BJ (cell line): ENCODE results near the gene LRWD1. TPM values are rescaled to one million over a fixed set of nuclear protein-coding genes. Genes with fewer than 3 reads are reported as not detected.

Experiments
- CTCF ChIA-PET: fragments of 350-600 bp; formaldehyde crosslinking; extraction: SDS; loops from one replicate; lab custom pipeline; 2021; ENCODE audit warnings: antibody characterized with exemption, inconsistent platforms; lab: Yijun Ruan, JAX
- POLR2A ChIA-PET: fragments of 300-600 bp; sonication (Branson Sonifier 250); formaldehyde crosslinking; extraction: SDS; loops from one replicate; lab custom pipeline; 2021; ENCODE audit warnings: antibody characterized with exemption; lab: Charles Lee
- DNase-seq: peaks from one replicate; pipeline ENCODE4 v3.0.0-alpha.2; 2011; ENCODE audit warnings: low read depth
- H3K27me3 ChIP-seq: 2 replicates; pipeline ENCODE4 v1.6.0; 2011; ENCODE audit warnings: low read length; ENCODE audit not compliant: control insufficient read depth, insufficient read depth
- H3K36me3 ChIP-seq: 2 replicates; pipeline ENCODE4 v1.5.1; 2011; ENCODE audit warnings: low read length; ENCODE audit not compliant: control insufficient read depth, insufficient read depth
- H3K4me3 ChIP-seq: 2 replicates; pipeline ENCODE4 v1.5.1; 2011; ENCODE audit warnings: low read depth, mild to moderate bottlenecking, control low read depth, low read length
- polyA plus RNA-seq: library from polyadenylated mRNA; depleted of rRNA; stranded (reverse); fragments of >200 nt; gene quantifications from 2 replicates; pipeline ENCODE4 v1.2.3, GENCODE V29; 2011
- TF ChIP-seq, protein P1 (sequence below): IDR thresholded peaks from 2 replicates; pipeline ENCODE4 v1.5.1; 2011; ENCODE audit warnings: low read depth, mild to moderate bottlenecking, control low read depth, inconsistent platforms, low read length, moderate library complexity; ENCODE audit not compliant: insufficient read depth

Gene LRWD1
- polyA plus RNA-seq, 1 experiment: 15.1 TPM

DNA sequence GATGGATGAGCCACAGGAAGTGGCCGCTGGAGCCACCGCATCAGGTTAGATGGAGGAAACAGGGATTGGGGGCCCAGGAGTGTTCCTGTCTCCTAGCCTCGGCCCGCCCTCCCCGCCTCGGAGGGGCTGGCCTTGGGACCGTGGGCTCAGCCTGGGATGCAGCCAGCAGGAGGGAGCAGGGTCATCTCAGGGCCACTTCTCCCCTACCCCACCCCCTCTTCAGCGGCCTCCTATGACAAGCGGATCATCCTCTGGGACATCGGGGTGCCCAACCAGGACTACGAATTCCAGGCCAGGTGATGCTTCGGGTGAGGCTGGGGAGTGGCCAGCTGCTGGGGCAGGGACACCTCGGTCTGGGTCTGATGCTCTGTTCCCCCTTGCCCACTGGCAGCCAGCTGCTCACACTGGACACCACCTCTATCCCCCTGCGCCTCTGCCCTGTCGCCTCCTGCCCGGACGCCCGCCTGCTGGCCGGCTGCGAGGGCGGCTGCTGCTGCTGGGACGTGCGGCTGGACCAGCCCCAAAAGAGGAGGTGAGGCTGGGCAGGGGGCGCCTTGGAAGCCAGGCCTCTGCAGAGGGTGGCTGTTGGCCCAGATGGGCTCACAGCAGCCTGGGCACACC lies 4.7 kb downstream of the LRWD1 start:
- H3K4me3 ChIP-seq: no peak overlapping the region
- ChIA-PET POLR2A (no interaction called here), CTCF (no interaction called here)
- TF ChIP-seq, protein P1, sequence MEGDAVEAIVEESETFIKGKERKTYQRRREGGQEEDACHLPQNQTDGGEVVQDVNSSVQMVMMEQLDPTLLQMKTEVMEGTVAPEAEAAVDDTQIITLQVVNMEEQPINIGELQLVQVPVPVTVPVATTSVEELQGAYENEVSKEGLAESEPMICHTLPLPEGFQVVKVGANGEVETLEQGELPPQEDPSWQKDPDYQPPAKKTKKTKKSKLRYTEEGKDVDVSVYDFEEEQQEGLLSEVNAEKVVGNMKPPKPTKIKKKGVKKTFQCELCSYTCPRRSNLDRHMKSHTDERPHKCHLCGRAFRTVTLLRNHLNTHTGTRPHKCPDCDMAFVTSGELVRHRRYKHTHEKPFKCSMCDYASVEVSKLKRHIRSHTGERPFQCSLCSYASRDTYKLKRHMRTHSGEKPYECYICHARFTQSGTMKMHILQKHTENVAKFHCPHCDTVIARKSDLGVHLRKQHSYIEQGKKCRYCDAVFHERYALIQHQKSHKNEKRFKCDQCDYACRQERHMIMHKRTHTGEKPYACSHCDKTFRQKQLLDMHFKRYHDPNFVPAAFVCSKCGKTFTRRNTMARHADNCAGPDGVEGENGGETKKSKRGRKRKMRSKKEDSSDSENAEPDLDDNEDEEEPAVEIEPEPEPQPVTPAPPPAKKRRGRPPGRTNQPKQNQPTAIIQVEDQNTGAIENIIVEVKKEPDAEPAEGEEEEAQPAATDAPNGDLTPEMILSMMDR: no peak
- peaks cover 16% of the 10 kb centered on the region for H3K36me3 ChIP-seq
- no peak for DNase-seq
- no peaks in the 10 kb centered on the region for H3K27me3 ChIP-seq

DNA sequence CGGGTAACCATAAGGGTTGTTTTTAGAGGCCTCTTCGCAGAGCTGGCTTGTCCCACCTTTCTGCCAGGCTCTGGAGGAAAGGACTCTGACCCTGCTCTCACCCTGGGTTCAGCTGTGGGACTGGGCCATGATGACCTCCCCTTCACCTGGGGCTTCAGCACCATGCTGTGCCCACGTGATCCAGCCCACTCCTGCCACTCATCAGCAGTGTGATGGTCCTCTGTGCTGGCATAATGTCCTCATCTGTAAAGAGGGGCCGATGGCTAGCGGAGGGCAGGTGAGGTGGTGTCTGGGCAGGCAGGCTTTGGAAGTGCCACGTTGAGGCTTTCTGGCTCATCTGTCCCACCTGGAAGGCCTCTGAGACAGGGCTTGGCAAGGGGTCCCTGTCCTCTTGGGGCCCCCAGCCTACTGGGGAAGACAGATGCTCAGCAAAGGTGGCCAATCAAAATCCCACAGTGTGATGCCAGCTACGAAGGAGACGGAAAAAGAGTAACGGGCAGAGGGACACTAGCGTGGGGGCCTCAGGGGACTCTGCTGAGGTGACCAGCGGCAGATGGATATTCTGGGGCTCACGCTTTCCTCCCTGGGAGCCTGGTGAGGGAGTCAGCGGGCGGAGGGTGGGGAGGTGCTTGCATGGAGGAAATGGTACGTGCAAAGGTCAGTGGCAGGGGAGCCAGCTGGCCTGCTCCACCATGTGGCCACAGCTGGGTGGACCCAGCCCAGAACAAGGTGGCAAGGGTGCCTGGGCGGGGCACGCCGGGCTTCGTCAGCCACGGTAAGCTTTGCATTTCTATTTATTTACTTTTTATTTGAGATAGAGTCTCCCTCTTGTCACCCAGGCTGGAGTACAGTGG lies 5.4 kb downstream of the LRWD1 start:
- ChIA-PET CTCF (no interaction called here), POLR2A (no interaction called here)
- Histone ChIP-seq H3K4me3 (no peak overlapping the region), H3K27me3 (no peaks in the 10 kb centered on the region), H3K36me3 (peaks cover 16% of the 10 kb centered on the region)
- DNase-seq: no peak
- TF ChIP-seq, protein P1: no peak

DNA sequence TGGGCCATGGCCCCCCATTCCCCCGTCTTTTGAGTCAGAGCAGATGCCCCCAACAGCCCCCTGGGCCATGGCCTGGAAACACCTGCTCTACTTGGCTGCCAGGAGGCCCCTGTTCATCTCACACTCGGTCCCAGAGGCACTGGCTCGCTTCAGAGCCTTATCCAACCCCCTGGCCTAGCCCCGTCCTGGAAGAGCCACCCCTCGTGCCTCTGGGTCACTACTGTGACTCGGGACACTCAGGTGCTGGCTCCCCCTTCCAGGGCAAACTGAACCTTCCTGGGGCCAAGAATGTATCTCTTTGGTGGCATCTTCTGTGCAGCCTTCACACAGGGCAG lies 7.0 kb downstream of the LRWD1 start:
- CTCF ChIA-PET: interaction anchor here (0.6 kb wide), 1 partner anchor 20 kb away, joined by 3 read pairs; no protein-coding TSS in a partner anchor
- TF ChIP-seq, protein P1: no peak
- DNase-seq: no peak
- H3K27me3 ChIP-seq: no peaks in the 10 kb centered on the region
- peaks cover 16% of the 10 kb centered on the region for H3K36me3 ChIP-seq
- H3K4me3 ChIP-seq: no peak overlapping the region
- POLR2A ChIA-PET: no interaction called here

DNA sequence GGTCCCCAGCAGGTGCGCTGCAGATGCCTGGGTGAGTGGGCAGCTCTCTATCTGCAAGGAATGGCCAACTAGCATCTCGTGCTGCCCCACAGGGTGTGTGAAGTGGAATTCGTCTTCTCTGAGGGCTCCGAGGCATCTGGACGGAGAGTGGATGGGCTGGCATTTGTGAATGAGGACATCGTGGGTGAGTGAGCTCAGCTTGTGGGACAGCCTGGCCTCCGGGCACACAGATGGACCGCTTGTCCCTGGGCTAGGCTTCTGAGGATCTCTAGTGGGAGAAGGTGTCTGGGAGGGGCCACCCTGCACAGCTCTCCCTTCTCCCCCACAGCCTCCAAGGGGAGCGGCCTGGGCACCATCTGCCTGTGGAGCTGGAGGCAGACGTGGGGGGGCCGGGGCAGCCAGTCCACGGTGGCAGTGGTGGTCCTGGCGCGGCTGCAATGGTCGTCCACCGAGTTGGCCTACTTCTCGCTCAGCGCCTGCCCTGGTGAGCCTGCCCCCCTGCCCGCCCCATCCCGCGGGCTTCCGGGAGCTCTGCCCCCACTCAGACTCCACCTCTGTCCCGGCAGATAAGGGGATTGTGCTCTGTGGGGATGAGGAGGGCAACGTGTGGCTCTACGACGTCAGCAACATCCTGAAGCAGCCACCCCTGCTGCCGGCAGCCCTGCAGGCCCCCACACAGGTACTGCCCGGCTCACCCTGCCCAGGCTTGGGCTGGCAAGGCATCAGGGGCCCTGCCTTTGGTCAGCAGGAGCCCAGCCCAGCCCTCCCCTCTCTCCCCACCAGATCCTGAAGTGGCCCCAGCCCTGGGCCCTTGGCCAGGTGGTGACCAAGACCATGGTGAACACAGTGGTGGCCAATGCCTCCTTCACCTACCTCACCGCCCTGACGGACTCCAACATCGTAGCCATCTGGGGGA lies 7.6 kb downstream of the LRWD1 start:
- ChIA-PET CTCF (no interaction called here), POLR2A (no interaction called here)
- TF ChIP-seq, protein P1: no peak
- DNase-seq: no peak
- no peaks in the 10 kb centered on the region for H3K27me3 ChIP-seq
- H3K4me3 ChIP-seq: no peak overlapping the region
- peaks cover 16% of the 10 kb centered on the region for H3K36me3 ChIP-seq
